ENCODE measurements around the gene SLC25A19.

Gene SLC25A19

DNA sequence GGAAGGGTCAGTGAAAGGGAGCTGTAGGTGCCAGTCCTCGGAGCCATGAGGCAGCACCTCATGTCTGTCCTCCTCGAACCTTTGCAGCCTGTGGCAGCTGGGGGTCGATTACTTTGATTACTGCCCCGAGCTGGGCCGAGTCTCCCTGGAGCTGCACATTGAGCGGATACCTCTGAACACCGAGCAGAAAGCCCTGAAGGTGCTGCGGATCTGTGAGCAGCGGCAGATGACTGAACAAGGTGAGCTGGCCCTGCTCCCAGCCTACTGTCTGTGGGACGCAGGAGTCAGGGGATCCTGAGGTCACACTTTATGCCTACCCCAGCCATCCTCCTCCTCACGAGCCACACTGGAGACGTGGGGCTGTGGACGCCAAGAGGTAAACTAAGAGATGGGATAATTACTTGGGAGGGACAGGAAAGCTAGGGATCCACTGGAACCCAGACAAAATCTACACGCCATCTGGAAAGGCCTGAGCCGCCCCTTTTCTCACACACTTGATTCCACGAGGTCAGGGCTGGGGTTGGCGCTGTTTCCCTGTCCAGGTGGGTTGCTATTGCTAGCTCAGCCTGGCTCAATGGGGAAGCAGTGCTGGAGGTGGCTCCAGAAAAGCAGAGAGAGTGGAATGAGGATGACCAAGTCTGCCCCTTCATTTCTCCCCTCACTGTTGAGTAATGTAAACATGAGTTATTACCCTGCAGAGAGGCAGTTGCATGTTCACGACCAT is 57.3 kb downstream of the SLC25A19 start:
- in situ Hi-C loops (cut with HindIII; ENCODE audit: low pct_ligation_motif_present, low pct_unique_long_range_greater_than_20kb, low sequenced_read_pairs), result no loop called here
- no peak for DNase-seq

DNA sequence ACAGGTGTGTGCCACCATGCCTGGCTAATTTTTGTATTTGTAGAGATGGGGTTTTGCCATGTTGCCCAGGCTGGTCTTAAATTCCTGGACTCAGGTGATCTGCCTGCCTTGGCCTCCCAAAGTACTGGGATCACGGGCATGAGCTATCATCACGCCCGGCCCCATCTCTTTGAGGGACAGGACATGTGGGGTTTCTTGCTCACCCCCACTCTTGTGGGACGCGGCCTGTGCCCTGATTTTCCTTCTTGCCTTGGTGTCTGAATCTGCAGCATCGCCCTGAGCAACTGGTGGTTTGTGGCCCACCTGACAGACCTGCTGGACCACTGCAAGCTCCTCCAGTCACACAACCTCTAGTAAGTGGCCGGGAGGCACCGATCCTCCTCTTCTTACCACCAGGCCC is 58.2 kb downstream of the SLC25A19 start:
- no peak for DNase-seq
- in situ Hi-C loops (cut with HindIII; ENCODE audit: low pct_ligation_motif_present, low pct_unique_long_range_greater_than_20kb, low sequenced_read_pairs), result no loop called here

DNA sequence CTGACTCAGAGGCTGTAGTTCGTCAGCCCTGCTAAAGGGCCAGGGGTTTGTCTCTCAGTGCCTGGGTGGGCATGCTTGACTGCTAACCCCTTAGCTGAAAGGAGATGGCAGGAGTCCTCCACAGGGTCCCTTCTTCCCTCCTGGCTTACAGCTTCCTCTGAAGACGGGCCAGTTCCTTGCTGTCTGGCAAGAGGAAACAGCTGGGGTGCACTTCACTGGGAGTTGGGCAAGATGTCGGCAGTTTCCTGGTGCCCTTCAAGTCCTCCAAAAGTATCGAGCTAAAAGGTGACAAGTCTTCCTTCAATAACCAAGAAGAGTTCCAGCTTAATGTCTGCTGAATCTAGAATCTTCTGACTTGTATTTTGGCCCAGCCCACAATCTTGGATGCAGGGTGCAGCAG is 60.4 kb downstream of the SLC25A19 start:
- no peak for DNase-seq
- in situ Hi-C loops (cut with HindIII; ENCODE audit: low pct_ligation_motif_present, low pct_unique_long_range_greater_than_20kb, low sequenced_read_pairs), result no loop called here

DNA sequence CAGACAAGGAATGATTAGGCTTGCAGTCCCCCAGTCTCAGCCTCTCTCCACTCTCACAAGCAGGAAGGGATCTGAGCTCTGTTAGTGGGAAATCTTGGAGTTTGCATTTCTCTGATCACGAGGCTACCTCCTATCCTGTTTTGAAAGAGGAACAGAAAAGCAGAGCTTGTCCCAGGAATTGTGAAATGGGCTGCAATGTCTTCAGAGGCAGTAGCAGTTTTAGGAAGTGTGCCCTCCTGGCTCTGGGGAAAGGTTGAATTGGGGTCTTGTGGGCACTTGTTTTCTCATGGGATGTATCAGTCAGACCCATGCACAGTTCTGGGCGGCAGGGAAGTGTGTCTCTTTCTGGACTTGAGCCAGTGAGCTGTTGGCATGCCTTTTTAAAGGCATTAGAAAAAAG is 60.9 kb downstream of the SLC25A19 start:
- no peak for DNase-seq
- in situ Hi-C loops (cut with HindIII; ENCODE audit: low pct_ligation_motif_present, low pct_unique_long_range_greater_than_20kb, low sequenced_read_pairs), result no loop called here

DNA sequence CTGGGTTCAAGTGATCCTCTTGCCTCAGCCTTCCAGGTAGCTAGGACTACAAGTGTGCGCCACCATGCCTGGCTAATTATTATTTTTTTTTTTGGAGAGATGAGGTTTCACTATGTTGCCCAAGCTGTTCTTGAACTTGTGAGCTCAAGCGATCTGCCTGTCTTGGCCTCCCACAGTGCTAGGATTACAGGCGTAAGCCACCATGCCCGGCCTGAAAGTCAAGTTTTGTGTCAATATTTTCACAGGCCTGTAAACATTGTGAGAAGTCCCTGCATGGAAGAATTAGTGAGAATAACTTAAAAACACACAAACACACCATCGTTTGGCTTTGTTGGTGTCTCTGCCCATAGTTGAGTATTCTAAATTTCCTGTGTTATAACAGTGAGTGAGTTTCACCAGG is 61.5 kb downstream of the SLC25A19 start:
- no peak for DNase-seq

DNA sequence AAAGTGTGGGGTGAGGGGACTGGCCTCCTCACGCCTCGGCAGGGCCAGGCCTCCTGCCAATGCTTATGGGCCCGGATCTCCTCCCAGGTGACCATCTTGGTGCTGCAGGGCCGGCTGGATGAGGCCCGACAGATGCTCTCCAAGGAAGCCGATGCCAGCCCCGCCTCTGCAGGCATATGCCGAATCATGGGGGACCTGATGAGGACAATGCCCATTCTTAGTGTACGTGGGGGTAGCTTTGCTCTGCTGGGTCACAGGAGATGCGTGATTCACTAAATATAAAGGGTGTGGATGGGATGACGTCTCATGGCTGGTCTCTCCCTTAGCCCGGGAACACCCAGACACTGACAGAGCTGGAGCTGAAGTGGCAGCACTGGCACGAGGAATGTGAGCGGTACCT is 64.2 kb downstream of the SLC25A19 start:
- in situ Hi-C loops (cut with HindIII; ENCODE audit: low pct_ligation_motif_present, low pct_unique_long_range_greater_than_20kb, low sequenced_read_pairs), result no loop called here
- DNase-seq, result no peak

More for the DNA sequence above, 61.5 kb downstream of the SLC25A19 start:
- in situ Hi-C loops (cut with HindIII; ENCODE audit: low pct_ligation_motif_present, low pct_unique_long_range_greater_than_20kb, low sequenced_read_pairs), result no loop called here
